ENCODE data around the gene NETO2. TPM values are rescaled to one million over a fixed set of nuclear protein-coding genes. Genes with fewer than 3 reads are reported as not detected.

The NETO2 gene
- polyA plus RNA-seq, 3 donors, result 12.4 to 15.7 (median 14.3) TPM

GRCh38 chr16:47045459-47045858 is 98.3 kb downstream of the NETO2 start:
- H3K4me3 Mint-ChIP-seq, result no peak overlapping the region
- Histone ChIP-seq H3K27ac (ENCODE audit: low read depth in 1 of 2, low read length in 2 of 2) (peak overlapping the region in 1 of 2 donors; percentile 30), H3K4me2 (replicated peaks; ENCODE audit: extremely low read depth, low read length, poor library complexity, severe bottlenecking) (peak overlapping the region; percentile 41), H3K4me1 (ENCODE audit: control insufficient read depth in 1 of 2, insufficient read depth in 2 of 2, low read length in 2 of 2) (peaks cover 7 to 12% of the 10 kb centered on the region in 2 donors), H4K20me1 (ENCODE audit: insufficient read depth, low read length) (no peaks in the 10 kb centered on the region), H3K27me3 (ENCODE audit: control insufficient read depth in 2 of 2, insufficient read depth in 2 of 2, low read length in 2 of 2) (no peaks in the 10 kb centered on the region), H3K4me3 (replicated peaks in 1 of 3; ENCODE audit: low read depth in 2 of 3, low read length in 3 of 3) (peak overlapping the region in 1 of 3 experiments; percentile 7), H2AFZ (ENCODE audit: insufficient read depth, low read depth, low read length, poor library complexity, severe bottlenecking) (peak overlapping the region; percentile 38), H3K36me3 (replicated peaks in 1 of 2; ENCODE audit: control insufficient read depth in 1 of 2, insufficient read depth in 2 of 2, low read length in 2 of 2) (no peaks in the 10 kb centered on the region), H3K9ac (ENCODE audit: insufficient read depth, low read length, poor library complexity, severe bottlenecking) (no peak overlapping the region), H3K79me2 (ENCODE audit: insufficient read depth, low read length) (no peaks in the 10 kb centered on the region), H3K9me3 (replicated peaks in 1 of 2; ENCODE audit: control insufficient read depth in 1 of 2, insufficient read depth in 1 of 2, low read length in 2 of 2) (no peaks in the 10 kb centered on the region)
- no peaks in the 10 kb centered on the region for H3K36me3 Mint-ChIP-seq
- no peaks in the 10 kb centered on the region for H3K9me3 Mint-ChIP-seq
- intact Hi-C loops (cut with micrococcal nuclease), result loop anchor here in 1 of 2 donors (10.0 kb wide), 1 partner anchor 49 kb away; no protein-coding TSS in a partner anchor
- peaks cover 0 to 6% (median 0%) of the 10 kb centered on the region in 3 donors for H3K27me3 Mint-ChIP-seq (ENCODE audit: low read depth in 3 of 3)
- no peak for DNase-seq
- no peak for TF ChIP-seq CTCF (IDR thresholded peaks at IDR 0.05)
- WGBS (ENCODE audit: insufficient coverage), result 0% methylated on average over 3 of the region's 3 CpGs
- peaks cover 21% of the 10 kb centered on the region for H3K4me1 Mint-ChIP-seq
- H3K27ac Mint-ChIP-seq, result peak overlapping the region in 3 of 7 donors; percentile 5 to 65 (median 57)

- H3K27me3 Mint-ChIP-seq (ENCODE audit: low read depth in 3 of 3), result peaks cover 0 to 6% (median 0%) of the 10 kb centered on the region in 3 donors
- peak overlapping the region; percentile 38 for H2AFZ ChIP-seq (ENCODE audit: insufficient read depth, low read depth, low read length, poor library complexity, severe bottlenecking)
Measured at GRCh38 chr16:47045023-47045422, 98.7 kb downstream of the NETO2 start.

More at GRCh38 chr16:47045023-47045422, 98.7 kb downstream of the NETO2 start:
- H3K4me3 ChIP-seq (replicated peaks in 1 of 3; ENCODE audit: low read depth in 2 of 3, low read length in 3 of 3), result peak overlapping the region in 1 of 3 experiments; percentile 7
- peak overlapping the region; percentile 41 for H3K4me2 ChIP-seq (replicated peaks; ENCODE audit: extremely low read depth, low read length, poor library complexity, severe bottlenecking)
- peaks cover 7 to 12% of the 10 kb centered on the region in 2 donors for H3K4me1 ChIP-seq (ENCODE audit: control insufficient read depth in 1 of 2, insufficient read depth in 2 of 2, low read length in 2 of 2)
- 16% methylated on average over 5 of the region's 8 CpGs for WGBS (ENCODE audit: insufficient coverage)
- no peak overlapping the region for H3K9ac ChIP-seq (ENCODE audit: insufficient read depth, low read length, poor library complexity, severe bottlenecking)
- no peaks in the 10 kb centered on the region for H3K9me3 ChIP-seq (replicated peaks in 1 of 2; ENCODE audit: control insufficient read depth in 1 of 2, insufficient read depth in 1 of 2, low read length in 2 of 2)
- no peak for TF ChIP-seq CTCF (IDR thresholded peaks at IDR 0.05)
- intact Hi-C loops (cut with micrococcal nuclease), result loop anchor here in 1 of 2 donors (10.0 kb wide), 1 partner anchor 50 kb away; no protein-coding TSS in a partner anchor
- peaks cover 21% of the 10 kb centered on the region for H3K4me1 Mint-ChIP-seq
- H3K36me3 Mint-ChIP-seq, result no peaks in the 10 kb centered on the region
- H3K9me3 Mint-ChIP-seq, result no peaks in the 10 kb centered on the region
- H3K27ac ChIP-seq (ENCODE audit: low read depth in 1 of 2, low read length in 2 of 2), result peak overlapping the region in 1 of 2 donors; percentile 30
- H3K79me2 ChIP-seq (ENCODE audit: insufficient read depth, low read length), result no peaks in the 10 kb centered on the region
- H3K27me3 ChIP-seq (ENCODE audit: control insufficient read depth in 2 of 2, insufficient read depth in 2 of 2, low read length in 2 of 2), result no peaks in the 10 kb centered on the region
- peak; percentile 8 to 40 (median 21) for DNase-seq
- H3K27ac Mint-ChIP-seq, result peak overlapping the region in 5 of 7 donors; percentile 5 to 84 (median 55)
- H3K4me3 Mint-ChIP-seq, result peak overlapping the region in 1 of 2 donors; percentile 65
- H4K20me1 ChIP-seq (ENCODE audit: insufficient read depth, low read length), result no peaks in the 10 kb centered on the region
- no peaks in the 10 kb centered on the region for H3K36me3 ChIP-seq (replicated peaks in 1 of 2; ENCODE audit: control insufficient read depth in 1 of 2, insufficient read depth in 2 of 2, low read length in 2 of 2)

Measured in CD14-positive monocyte (primary cell).